GM04503 (cell line): ENCODE data around the gene NFX1.

Experiments used
- DNase-seq: peaks from one replicate; pipeline ENCODE4 v3.0.0-alpha.2; 2012; ENCODE audit warnings: low read depth

NFX1 gene

DNA sequence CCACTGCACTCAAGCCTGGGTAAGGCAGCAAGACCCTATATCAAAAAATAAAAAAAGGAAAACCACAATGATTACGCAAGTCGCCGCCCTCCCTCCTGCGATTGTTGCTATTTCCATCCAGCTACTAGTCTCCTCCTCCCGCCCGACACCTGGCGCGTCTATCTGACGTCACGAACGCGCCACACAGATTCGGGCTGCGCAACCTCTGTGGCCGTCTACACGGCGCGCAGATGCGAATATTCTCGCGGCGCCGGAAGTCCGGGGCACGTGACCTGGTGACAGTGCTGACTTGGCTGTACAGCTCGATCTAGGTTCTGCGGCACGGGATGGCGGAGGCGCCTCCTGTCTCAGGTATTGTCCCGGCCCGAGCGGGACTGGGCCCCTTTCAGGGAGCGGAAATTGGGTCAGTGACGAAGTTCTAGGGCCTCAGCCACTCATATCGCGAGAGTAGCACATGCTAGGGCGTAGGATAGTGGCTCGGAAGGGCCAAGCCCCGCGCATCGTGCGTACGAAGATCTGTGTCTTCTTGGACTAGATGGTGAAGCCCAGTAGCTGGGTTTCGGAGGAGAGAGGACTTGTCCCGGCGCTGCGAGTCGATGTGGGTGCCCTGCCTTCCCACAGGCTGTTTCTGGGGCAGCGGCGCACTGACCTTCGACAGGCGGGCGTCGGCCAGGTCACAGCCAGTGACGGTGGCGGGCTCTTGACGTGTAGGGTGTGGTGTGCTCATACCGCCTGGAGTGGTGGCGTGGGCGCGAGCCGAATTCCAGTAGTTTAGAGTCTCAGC is at the start of gene NFX1:
Gene NFX1 (plus strand): TSS at position 270 of the 784 bp plus-strand sequence. CDS start 57 bp downstream, at position 327.
- peak; percentile 91 for DNase-seq

- DNase-seq = no peak
Observed at GRCh38 chr9:33241298-33241697, 49.0 kb upstream of the NFX1 start.

DNA sequence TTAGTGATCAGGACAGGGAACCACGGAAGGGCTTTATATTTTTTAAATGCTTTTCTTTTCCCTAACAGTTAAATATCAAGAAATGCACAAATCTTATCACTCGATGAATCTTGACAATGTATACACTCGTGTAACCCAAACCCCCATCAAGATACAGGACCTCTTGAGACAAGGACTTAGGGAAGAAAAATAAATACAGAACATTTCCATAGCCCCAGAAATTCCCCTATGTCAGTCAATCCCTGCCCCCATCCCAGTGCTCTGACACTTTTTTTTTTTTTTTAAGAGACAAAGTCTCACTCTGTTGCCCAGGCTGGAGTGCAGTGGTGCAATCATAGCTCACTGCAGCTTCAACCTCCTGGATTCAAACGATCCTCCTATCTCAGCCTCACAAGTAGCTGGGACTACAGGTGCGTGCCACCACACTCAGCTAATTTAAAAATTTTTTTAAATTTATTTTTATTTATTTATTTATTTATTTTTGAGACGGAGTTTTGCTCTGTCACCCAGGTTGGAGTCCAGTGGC is 47.6 kb upstream of the NFX1 start:
- DNase-seq = no peak

DNA sequence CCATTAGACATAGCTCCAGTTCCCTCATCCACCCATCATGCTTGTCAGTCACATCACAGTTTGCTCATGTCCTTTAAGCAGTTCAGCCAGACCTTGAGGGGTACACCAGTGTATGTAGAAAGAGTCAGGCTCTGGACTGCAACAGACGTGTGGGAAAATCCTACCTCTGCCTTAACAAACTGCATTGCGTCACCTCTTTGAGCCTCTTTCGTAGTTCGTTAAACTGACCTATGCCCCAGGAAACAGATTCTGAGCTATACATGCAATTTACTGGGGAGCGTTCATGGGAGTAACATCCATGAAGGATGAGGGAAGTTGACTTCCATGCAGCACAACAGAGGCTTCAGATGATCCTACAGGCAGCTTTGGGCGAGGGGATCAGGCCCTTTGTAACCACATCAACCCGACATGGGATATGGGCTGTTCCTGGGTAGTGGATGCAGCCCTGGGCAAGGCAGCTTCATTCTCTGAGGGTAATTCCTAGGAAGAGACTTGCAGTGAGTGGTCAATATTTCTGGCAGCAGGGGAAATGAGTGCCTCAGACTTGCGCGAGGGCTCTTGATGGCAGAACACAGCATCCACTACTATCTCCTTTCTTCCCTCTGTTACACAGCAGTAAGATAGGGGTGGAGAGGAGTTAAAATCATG is 46.1 kb upstream of the NFX1 start:
- DNase-seq = no peak

DNA sequence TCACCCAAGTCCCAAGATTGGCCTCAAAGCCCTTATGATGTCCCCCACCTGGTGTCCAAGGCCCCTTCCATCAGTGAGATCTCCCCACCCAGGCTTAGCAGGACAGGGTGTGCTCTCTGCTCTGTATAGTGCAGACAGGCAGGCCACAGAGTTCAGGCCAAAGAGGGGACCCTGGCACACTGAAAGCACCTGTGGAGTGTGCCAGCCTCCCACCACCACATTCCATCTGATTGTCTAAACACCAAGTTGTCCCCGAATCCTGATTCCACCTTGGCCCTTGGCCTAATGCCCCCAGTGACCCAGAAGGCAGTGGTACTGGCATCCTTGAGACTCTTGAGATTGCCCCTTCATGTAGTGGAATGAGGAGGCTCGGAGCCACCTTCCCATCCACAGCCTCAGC is 45.0 kb upstream of the NFX1 start:
- no peak for DNase-seq

- DNase-seq = no peak
Observed at GRCh38 chr9:33246269-33246860, 44.0 kb upstream of the NFX1 start.

- DNase-seq = no peak
Observed at GRCh38 chr9:33248606-33249005, 41.7 kb upstream of the NFX1 start.

GRCh38 chr9:33249087-33249658 is 41.1 kb upstream of the NFX1 start:
- DNase-seq = no peak

GRCh38 chr9:33249983-33250382 is 40.3 kb upstream of the NFX1 start:
- no peak for DNase-seq

GRCh38 chr9:33250458-33250995 is 39.8 kb upstream of the NFX1 start:
- peak; percentile 56 for DNase-seq

- no peak for DNase-seq
Observed at GRCh38 chr9:33254211-33254610, 36.1 kb upstream of the NFX1 start.

DNA sequence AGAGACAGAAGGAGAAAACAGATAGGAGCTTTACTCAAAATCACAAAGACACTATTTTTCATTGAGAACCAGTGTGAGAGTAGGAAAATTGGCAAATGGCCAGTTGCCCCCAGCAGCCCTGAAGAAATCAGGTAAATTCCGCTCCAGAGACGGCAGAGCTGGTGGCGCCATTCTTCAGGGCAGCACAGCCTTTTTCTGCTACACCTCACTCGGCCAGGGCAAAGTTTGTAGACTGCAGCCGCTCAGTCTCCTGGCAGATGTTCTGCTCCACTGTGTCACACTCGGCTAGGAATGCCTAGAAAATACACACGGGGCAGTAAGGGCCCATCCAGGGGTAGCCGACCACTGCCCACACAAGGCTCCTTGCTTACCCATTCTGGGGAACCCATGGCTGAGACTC is 35.3 kb upstream of the NFX1 start:
- DNase-seq = no peak

DNA sequence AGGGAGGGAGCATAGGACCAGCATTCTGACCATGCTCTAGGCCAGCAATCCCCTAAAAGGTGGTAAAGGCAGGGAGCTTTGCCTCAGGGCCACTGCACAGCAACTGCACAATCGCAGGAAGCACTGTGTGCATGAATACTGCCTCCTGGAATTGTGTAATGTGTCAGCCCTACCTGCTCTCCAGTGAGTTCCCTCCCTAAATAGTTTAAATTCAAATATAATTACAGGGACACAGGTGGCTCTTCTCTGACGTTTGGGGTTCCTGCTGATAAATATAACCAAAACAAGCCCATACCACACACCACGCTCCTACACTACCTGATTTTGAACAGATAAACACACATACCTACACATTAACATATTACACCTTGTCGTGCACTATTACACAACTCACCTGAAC is 34.8 kb upstream of the NFX1 start:
- DNase-seq = no peak

- DNase-seq = no peak
Observed at GRCh38 chr9:33256236-33256635, 34.1 kb upstream of the NFX1 start.

DNA sequence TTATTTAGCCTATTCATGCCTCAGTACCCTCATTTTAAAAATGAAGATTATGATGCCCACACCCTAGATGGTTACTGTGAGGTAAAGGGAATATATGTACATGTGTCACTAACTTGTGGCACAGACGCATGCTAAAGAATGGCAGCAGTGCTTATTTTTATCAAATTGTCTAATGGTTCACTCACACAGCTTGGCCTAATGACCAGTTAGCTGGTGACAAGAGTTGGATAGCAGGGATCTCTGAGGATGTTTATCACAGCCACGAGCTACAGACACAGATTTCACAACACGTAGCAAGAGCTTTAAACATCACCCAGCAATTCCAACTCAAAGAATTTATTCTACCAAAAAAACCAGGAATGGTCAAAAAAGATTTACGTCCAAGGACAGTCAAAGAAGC is 33.0 kb upstream of the NFX1 start:
- no peak for DNase-seq

GRCh38 chr9:33260372-33260771 is 29.9 kb upstream of the NFX1 start:
- DNase-seq = no peak

GRCh38 chr9:33263131-33264002 is 26.9 kb upstream of the NFX1 start:
- DNase-seq = no peak

- no peak for DNase-seq
Observed at GRCh38 chr9:33264003-33264472, 26.3 kb upstream of the NFX1 start.

DNA sequence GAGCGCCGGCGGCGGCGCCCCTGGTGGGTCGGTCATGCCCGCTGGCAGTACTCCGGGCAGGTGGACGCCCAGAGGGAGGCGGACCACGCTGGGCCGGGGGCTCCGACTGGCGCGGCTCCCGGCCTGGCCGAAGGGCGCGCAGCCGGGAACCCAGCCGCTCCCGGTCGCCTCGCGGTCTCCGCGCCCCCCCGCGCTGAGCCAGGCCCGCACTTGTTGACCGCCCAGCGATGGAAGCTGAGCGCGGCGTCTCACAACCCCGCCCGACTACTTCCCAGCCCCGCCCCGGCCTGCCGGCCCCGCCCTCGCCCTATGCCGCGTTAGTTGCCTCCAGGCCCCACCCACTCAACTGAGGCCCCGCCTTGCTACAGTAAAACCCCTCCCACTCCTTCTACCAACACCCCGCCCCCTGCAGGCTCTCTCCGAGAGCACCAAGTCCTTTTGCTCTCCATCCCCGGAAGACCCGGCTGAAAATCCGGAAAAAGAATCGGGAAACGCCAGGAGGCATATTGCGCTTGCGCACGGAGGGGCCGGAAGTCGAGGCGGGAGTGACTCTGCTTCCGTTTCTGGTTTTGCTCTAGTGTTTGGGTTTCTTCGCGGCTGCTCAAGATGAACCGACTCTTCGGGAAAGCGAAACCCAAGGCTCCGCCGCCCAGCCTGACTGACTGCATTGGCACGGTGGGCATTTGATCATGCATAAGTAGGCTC is 25.7 kb upstream of the NFX1 start, which contains the start of the genes BAG1 and CHMP5:
Gene BAG1 (minus strand): TSS at position 236 of the 705 bp plus-strand sequence.
Gene CHMP5 (plus strand): TSS at position 577 of the 705 bp plus-strand sequence. CDS start 30 bp downstream, at position 607.
- peak; percentile 95 for DNase-seq

DNA sequence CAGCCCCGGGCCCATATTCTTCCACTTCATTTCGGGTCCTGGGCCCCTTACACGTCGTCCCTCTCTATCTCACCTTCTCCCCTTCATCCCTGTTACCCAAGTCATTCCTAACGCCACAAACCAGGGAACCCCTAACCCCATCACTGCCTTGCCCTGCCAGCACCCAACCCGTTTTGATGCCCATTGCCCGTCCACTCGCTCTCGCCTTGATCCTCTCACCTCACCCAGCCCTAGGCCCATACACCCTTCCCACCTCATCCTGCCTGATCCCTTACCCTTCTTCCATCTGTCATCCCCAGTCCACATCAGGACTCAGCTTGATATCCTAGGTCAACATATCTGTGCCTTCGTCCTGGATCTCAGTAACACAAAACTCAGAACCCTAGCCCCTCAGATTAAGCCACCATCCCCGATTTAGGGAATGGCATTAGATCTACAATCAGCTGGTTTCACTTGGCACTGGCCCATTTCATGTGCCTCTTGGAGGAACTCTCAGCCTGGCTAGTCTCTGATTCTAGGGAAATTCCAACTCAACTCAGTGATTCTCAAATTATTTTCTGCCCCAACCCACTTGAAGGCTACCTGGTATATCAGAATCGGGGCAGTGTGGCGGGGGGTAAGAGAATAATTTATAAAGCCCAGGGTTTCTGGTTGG is 25.0 kb upstream of the NFX1 start:
- no peak for DNase-seq
